Keratinocyte (primary cell): ENCODE measurements around the gene MANSC4. TPM values are rescaled to one million over a fixed set of nuclear protein-coding genes. Genes with fewer than 3 reads are reported as not detected.

Experiments used
- DNase-seq: peaks from one replicate; pipeline ENCODE4 v3.0.0-alpha.2; 2011; ENCODE audit warnings: low read depth, missing footprints, low spot score
- FAIRE-seq: peaks from 2 replicates; lab custom pipeline; 2011; peaks lifted over from hg19 to GRCh38; lab: Jason Lieb, UNC
- H2AFZ ChIP-seq: 2 replicates; pipeline ENCODE4 v1.6.0; 2012; ENCODE audit warnings: low read length, control low read depth, inconsistent platforms; ENCODE audit not compliant: control insufficient read depth
- H3K27ac ChIP-seq: 2 replicates; pipeline ENCODE4 v1.5.1; 2011; ENCODE audit warnings: low read length; ENCODE audit not compliant: control insufficient read depth, insufficient read depth
- H3K27me3 ChIP-seq: 3 replicates; pipeline ENCODE4 v1.6.0; 2011; ENCODE audit warnings: low read length; ENCODE audit not compliant: control insufficient read depth, insufficient read depth; ENCODE audit errors: extremely low read depth
- H3K36me3 ChIP-seq, 2 experiments: 2 replicates in 1 of 2; 3 replicates in 1 of 2; pipeline ENCODE4 v1.5.1; 2011; ENCODE audit warnings: low read length in 2 of 2, mild to moderate bottlenecking in 1 of 2; ENCODE audit not compliant: control insufficient read depth in 2 of 2, insufficient read depth in 2 of 2; ENCODE audit errors: extremely low read depth in 1 of 2
- H3K4me1 ChIP-seq: 3 replicates; pipeline ENCODE4 v1.5.1; 2011; ENCODE audit warnings: low read length; ENCODE audit not compliant: control insufficient read depth, insufficient read depth; ENCODE audit errors: extremely low read depth
- H3K4me2 ChIP-seq: 3 replicates; pipeline ENCODE4 v1.6.0; 2011; ENCODE audit warnings: low read depth, low read length; ENCODE audit not compliant: control insufficient read depth, insufficient read depth; ENCODE audit errors: extremely low read depth
- H3K4me3 ChIP-seq, 3 experiments: fragments of 200-600 bp in 1 of 3; sonication (generic) in 1 of 3; 2 replicates in 2 of 3; 3 replicates in 1 of 3; pipeline ENCODE4 v1.5.1; 2011 to 2016; ENCODE audit warnings: low read length in 3 of 3, mild to moderate bottlenecking in 3 of 3, control low read depth in 2 of 3, inconsistent platforms in 1 of 3, low read depth in 1 of 3, mixed read lengths in 1 of 3, mixed run types in 1 of 3, moderate library complexity in 1 of 3; ENCODE audit not compliant: control insufficient read depth in 2 of 3, insufficient read depth in 2 of 3; ENCODE audit errors: extremely low read depth in 1 of 3
- H3K79me2 ChIP-seq: 2 replicates; pipeline ENCODE4 v1.6.0; 2012; ENCODE audit warnings: low read length; ENCODE audit not compliant: control insufficient read depth, insufficient read depth
- H3K9ac ChIP-seq: 3 replicates; pipeline ENCODE4 v1.6.0; 2011; ENCODE audit warnings: low read length; ENCODE audit not compliant: control insufficient read depth, insufficient read depth; ENCODE audit errors: extremely low read depth
- H3K9me1 ChIP-seq: 3 replicates; pipeline ENCODE4 v1.6.0; 2011; ENCODE audit warnings: low read length; ENCODE audit not compliant: control insufficient read depth, insufficient read depth; ENCODE audit errors: extremely low read depth
- H3K9me3 ChIP-seq: 2 replicates; pipeline ENCODE4 v1.5.1; 2012; ENCODE audit warnings: low read depth, low read length; ENCODE audit not compliant: control insufficient read depth
- H4K20me1 ChIP-seq: 3 replicates; pipeline ENCODE4 v1.6.0; 2011; ENCODE audit warnings: low read length; ENCODE audit not compliant: control insufficient read depth, insufficient read depth; ENCODE audit errors: extremely low read depth
- CTCF ChIP-seq, 3 experiments: IDR thresholded peaks in 1 of 3; conservative IDR thresholded peaks in 1 of 3; optimal IDR thresholded peaks in 1 of 3; 2 replicates in 2 of 3; 3 replicates in 1 of 3; pipeline versions ENCODE3 to v1.5.1; 2011; ENCODE audit warnings: low read length in 3 of 3, mild to moderate bottlenecking in 3 of 3, moderate library complexity in 2 of 3, control low read depth in 1 of 3, inconsistent platforms in 1 of 3; ENCODE audit not compliant: insufficient read depth in 2 of 3; ENCODE audit errors: extremely low read depth in 1 of 3
- EZH2 ChIP-seq: IDR thresholded peaks from one replicate; pipeline ENCODE4 v1.6.1; 2012; ENCODE audit warnings: inconsistent platforms, mild to moderate bottlenecking, low read length, moderate library complexity
- dilution Hi-C: fragments of 300-500 bp; cut with MboI; formaldehyde crosslinking; loops from one replicate; pipeline ENCODE4 v1.7.0; 2020; ENCODE audit warnings: low sequenced_read_pairs; ENCODE audit not compliant: extremely low pct_ligation_motif_present
- polyA plus RNA-seq, 5 experiments: library from polyadenylated mRNA; depleted of rRNA in 3 of 5; stranded (reverse) in 3 of 5; stranded (forward) in 1 of 5; unstranded in 1 of 5; fragments of >200 nt; gene quantifications; 1 replicate in 1 of 5; 2 replicates in 3 of 5; 3 replicates in 1 of 5; pipeline versions ENCODE4 v1.2.1 to v1.2.3, GENCODE V29; 2011 to 2012; ENCODE audit warnings: missing spikeins in 2 of 5, low read depth in 1 of 5, low replicate concordance in 1 of 5

MANSC4 gene
- polyA plus RNA-seq, 1 donor (not counting 4 experiments of a cell fraction or from before 2014, with no cell fraction given), result 0.67 TPM

- Histone ChIP-seq H3K4me2 (no peak overlapping the region), H3K27ac (no peak overlapping the region), H3K4me1 (peaks cover 7% of the 10 kb centered on the region), H3K36me3 (peaks cover 6 to 7% of the 10 kb centered on the region in 2 experiments), H3K9me3 (no peaks in the 10 kb centered on the region), H2AFZ (no peak overlapping the region), H3K9ac (no peak overlapping the region), H3K79me2 (peaks cover 7% of the 10 kb centered on the region), H3K9me1 (no peaks in the 10 kb centered on the region), H4K20me1 (no peaks in the 10 kb centered on the region), H3K27me3 (no peaks in the 10 kb centered on the region), H3K4me3 (no peak overlapping the region)
- no peak for DNase-seq
- TF ChIP-seq EZH2, result no peak
- dilution Hi-C loops, result no loop called here
- no peak for FAIRE-seq
These were observed 23.3 kb downstream of the MANSC4 start for GRCh38 chr12:27756670-27757195.

DNA sequence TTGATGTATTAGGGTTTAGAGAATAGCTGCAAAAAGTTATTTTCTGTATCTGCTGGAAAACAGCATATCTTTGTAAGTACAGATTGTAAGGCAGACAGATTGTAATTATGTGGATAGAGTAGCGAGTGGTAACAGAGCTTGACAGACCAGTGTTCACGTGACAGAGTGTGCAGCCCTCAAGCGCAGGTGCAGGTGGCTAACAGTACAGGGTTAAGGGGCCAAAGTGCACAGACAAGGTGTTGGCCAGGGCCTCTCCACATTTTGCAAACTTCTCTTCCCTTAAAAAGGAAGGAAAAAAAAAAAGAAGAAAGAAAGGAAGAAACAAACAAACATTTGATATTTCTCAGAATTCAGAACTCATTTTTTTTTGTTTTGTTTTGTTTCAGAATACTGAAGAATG lies 25.2 kb downstream of the MANSC4 start:
- no peaks in the 10 kb centered on the region for H3K9me1 ChIP-seq

More for the DNA sequence above, 25.2 kb downstream of the MANSC4 start:
- Histone ChIP-seq H3K4me3 (no peak overlapping the region), H3K9ac (no peak overlapping the region), H4K20me1 (no peaks in the 10 kb centered on the region), H2AFZ (no peak overlapping the region), H3K27ac (no peak overlapping the region), H3K79me2 (peaks cover 9% of the 10 kb centered on the region), H3K36me3 (peaks cover 4 to 7% of the 10 kb centered on the region in 2 experiments), H3K9me3 (no peaks in the 10 kb centered on the region), H3K4me2 (no peak overlapping the region), H3K4me1 (peaks cover 13% of the 10 kb centered on the region), H3K27me3 (no peaks in the 10 kb centered on the region)
- dilution Hi-C loops, result no loop called here
- no peak for DNase-seq
- no peak for FAIRE-seq
- TF ChIP-seq CTCF (optimal IDR thresholded peaks at IDR 0.05 in 1 of 3, IDR thresholded peaks at IDR 0.05 in 1 of 3, conservative IDR thresholded peaks at IDR 0.05 in 1 of 3; ENCODE audit: extremely low read depth in 1 of 3, insufficient read depth in 2 of 3, low read length in 3 of 3) (no peak), EZH2 (no peak)
